Mucosa of stomach (tissue), 1 donor: ENCODE data around the gene FAM114A2.
"Not testable (repeated sequence)": the region's sequence is repeated elsewhere in the genome, so short reads cannot be mapped to it uniquely, and the experiment has no call there.

Source experiments
- H3K27me3 ChIP-seq: one replicate; pipeline ENCODE4 v1.7.0; 2013; ENCODE audit warnings: mild to moderate bottlenecking, low read length; ENCODE audit not compliant: control insufficient read depth, insufficient read depth
- H3K36me3 ChIP-seq: one replicate; pipeline ENCODE4 v1.7.0; 2013; ENCODE audit warnings: low read length; ENCODE audit not compliant: control insufficient read depth, insufficient read depth
- H3K4me1 ChIP-seq: one replicate; pipeline ENCODE4 v1.7.0; 2013; ENCODE audit warnings: mild to moderate bottlenecking, low read length; ENCODE audit not compliant: control insufficient read depth, insufficient read depth
- H3K4me3 ChIP-seq: one replicate; pipeline ENCODE4 v1.7.0; 2013; ENCODE audit warnings: low read length
- H3K9ac ChIP-seq: one replicate; pipeline ENCODE4 v1.7.0; 2013; ENCODE audit warnings: mild to moderate bottlenecking, low read length, moderate library complexity
- H3K9me3 ChIP-seq: one replicate; pipeline ENCODE4 v1.7.0; 2013; ENCODE audit warnings: mild to moderate bottlenecking, low read length, moderate library complexity; ENCODE audit not compliant: control insufficient read depth
- donor health status: Pancreatic carcinoma.

FAM114A2 gene

GRCh38 chr5:154069854-154070253 lies 31.1 kb upstream of the FAM114A2 start:
- peaks cover 12% of the 10 kb centered on the region for H3K4me1 ChIP-seq
- not testable (repeated sequence) for H3K9ac ChIP-seq, H3K9me3 ChIP-seq, H3K36me3 ChIP-seq, H3K27me3 ChIP-seq, H3K4me3 ChIP-seq

- Histone ChIP-seq H3K9me3 (no peaks in the 10 kb centered on the region), H3K36me3 (no peaks in the 10 kb centered on the region), H3K27me3 (no peaks in the 10 kb centered on the region), H3K4me1 (no peaks in the 10 kb centered on the region), H3K4me3 (no peak overlapping the region), H3K9ac (no peak overlapping the region)
Observed at GRCh38 chr5:154065971-154066370, 27.3 kb upstream of the FAM114A2 start.

- Histone ChIP-seq H3K9me3 (no peaks in the 10 kb centered on the region), H3K4me1 (peaks cover 5% of the 10 kb centered on the region), H3K36me3 (no peaks in the 10 kb centered on the region), H3K9ac (no peak overlapping the region), H3K27me3 (no peaks in the 10 kb centered on the region), H3K4me3 (no peak overlapping the region)
Observed at GRCh38 chr5:154063372-154063771, 24.7 kb upstream of the FAM114A2 start.

GRCh38 chr5:154060606-154061005 lies 21.9 kb upstream of the FAM114A2 start:
- H3K4me1 ChIP-seq: peaks cover 16% of the 10 kb centered on the region
- no peak overlapping the region for H3K9ac ChIP-seq
- no peaks in the 10 kb centered on the region for H3K27me3 ChIP-seq
- H3K4me3 ChIP-seq: no peak overlapping the region
- H3K9me3 ChIP-seq: no peaks in the 10 kb centered on the region
- H3K36me3 ChIP-seq: no peaks in the 10 kb centered on the region

DNA sequence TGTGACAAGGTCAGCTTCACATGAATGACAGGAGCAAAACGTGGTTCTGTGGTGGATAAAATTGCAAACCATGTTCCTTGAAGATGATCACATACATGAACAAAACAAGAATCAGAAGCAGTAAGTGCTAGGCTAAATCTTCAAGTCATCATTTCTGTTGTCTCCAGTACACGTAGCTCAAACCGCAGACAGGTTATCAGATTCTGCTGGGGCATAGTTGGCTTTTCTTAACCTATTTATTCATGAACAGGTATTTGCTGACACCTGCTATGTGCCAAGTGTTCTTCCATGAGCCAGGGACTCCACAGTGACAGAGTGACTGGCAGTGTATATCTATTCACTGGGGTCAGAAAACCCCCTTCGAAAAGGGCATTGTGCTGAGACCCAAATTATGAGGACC lies 20.9 kb upstream of the FAM114A2 start:
- H3K9ac ChIP-seq: no peak overlapping the region
- no peaks in the 10 kb centered on the region for H3K36me3 ChIP-seq
- no peaks in the 10 kb centered on the region for H3K27me3 ChIP-seq
- no peak overlapping the region for H3K4me3 ChIP-seq
- peaks cover 16% of the 10 kb centered on the region for H3K4me1 ChIP-seq
- no peaks in the 10 kb centered on the region for H3K9me3 ChIP-seq

DNA sequence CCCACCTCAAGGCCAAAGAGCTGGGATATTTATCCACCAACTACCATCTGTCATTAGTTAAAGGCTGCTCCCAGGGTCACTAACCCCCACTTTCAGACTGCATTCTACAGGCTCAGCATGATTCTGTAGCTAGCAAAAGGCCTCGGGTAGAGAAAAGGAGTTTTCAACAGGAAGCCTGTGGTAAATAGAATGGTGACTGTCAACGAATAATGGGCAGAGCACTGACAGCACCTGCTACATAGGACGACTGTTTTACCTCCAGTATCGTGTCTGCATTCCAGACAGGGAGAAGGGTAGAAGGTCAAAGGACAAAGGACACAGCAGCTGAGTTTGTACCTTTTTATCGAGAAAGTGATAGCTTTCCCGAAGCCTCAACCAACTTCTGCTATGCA lies 20.3 kb upstream of the FAM114A2 start:
- Histone ChIP-seq H3K4me1 (peaks cover 16% of the 10 kb centered on the region), H3K36me3 (no peaks in the 10 kb centered on the region), H3K4me3 (no peak overlapping the region), H3K9me3 (no peaks in the 10 kb centered on the region), H3K27me3 (no peaks in the 10 kb centered on the region), H3K9ac (no peak overlapping the region)

- Histone ChIP-seq H3K27me3 (no peaks in the 10 kb centered on the region), H3K4me3 (no peak overlapping the region), H3K9ac (no peak overlapping the region), H3K4me1 (peaks cover 16% of the 10 kb centered on the region), H3K36me3 (no peaks in the 10 kb centered on the region), H3K9me3 (no peaks in the 10 kb centered on the region)
Observed at GRCh38 chr5:154058055-154059038, 19.6 kb upstream of the FAM114A2 start.

- no peak overlapping the region for H3K4me3 ChIP-seq
- H3K36me3 ChIP-seq: no peaks in the 10 kb centered on the region
- H3K4me1 ChIP-seq: peaks cover 16% of the 10 kb centered on the region
- H3K27me3 ChIP-seq: no peaks in the 10 kb centered on the region
- no peak overlapping the region for H3K9ac ChIP-seq
- no peaks in the 10 kb centered on the region for H3K9me3 ChIP-seq
Observed at GRCh38 chr5:154055201-154055600, 16.5 kb upstream of the FAM114A2 start.

DNA sequence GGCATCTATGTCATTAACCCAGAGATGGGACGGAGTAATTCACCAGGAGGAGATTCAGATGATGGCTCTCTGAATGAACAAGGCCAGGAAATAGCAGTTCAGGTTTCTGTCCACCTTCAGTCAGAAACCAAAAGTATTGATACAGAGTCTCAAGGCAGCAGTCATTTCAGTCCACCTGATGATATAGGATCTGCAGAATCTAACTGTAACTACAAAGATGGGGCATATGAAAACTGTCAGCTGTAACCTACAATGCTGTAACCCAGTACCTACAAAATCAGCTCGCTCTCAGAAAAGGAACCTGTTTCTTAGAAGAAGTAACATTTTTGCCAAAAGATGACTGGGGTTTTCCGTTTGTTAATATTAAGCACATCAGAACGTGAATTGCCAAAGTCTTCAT lies 14.8 kb upstream of the FAM114A2 start:
- Histone ChIP-seq H3K9me3 (no peaks in the 10 kb centered on the region), H3K4me1 (peaks cover 11% of the 10 kb centered on the region), H3K4me3 (no peak overlapping the region), H3K36me3 (no peaks in the 10 kb centered on the region), H3K9ac (no peak overlapping the region), H3K27me3 (no peaks in the 10 kb centered on the region)

GRCh38 chr5:154049636-154050035 lies 10.9 kb upstream of the FAM114A2 start:
- Histone ChIP-seq H3K9ac (no peak overlapping the region), H3K36me3 (no peaks in the 10 kb centered on the region)

DNA sequence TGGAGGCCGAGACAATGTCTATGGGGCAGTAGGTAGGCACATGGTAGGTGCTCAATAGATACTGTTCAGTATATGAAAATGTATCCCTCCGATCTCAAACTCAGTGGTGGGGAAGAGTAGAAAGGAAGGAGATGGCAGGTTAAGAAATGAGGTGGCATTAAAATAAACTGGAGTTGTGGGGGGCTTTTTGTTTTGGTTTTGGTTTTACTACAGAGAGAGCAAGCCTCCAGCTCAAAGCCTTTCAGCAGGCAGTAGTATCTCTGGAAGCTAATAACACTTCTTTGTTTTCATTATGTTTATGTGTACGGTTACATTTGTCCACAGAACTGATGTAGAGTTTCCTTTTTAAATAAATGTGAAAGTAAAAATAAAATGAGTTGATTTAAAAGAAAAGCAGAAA lies 8.6 kb upstream of the FAM114A2 start:
- Histone ChIP-seq H3K9me3 (no peaks in the 10 kb centered on the region), H3K4me3 (no peak overlapping the region), H3K9ac (no peak overlapping the region), H3K36me3 (no peaks in the 10 kb centered on the region), H3K27me3 (no peaks in the 10 kb centered on the region), H3K4me1 (no peaks in the 10 kb centered on the region)

More at GRCh38 chr5:154049636-154050035, 10.9 kb upstream of the FAM114A2 start:
- Histone ChIP-seq H3K4me3 (no peak overlapping the region), H3K4me1 (no peaks in the 10 kb centered on the region), H3K27me3 (no peaks in the 10 kb centered on the region), H3K9me3 (no peaks in the 10 kb centered on the region)

DNA sequence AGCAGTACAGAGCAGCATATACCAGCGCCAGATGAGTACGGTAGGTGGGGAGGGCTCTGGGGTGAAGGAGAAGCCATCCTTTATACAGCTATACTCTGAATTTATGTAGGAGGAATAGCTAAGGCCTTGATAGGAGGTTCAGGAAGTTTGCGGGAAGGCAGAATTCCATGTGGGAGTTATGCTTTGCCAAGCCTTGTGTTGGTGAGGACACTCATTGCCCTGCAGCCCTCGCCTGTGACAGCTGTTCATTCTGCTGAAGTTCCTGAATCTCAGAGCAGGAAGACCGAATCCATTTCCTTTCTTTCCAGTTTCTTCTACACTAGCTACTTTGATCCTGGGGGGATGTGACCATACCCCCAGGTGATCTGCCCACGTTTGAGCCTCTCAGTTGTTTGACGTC lies 7.8 kb upstream of the FAM114A2 start:
- Histone ChIP-seq H3K27me3 (no peaks in the 10 kb centered on the region), H3K4me1 (no peaks in the 10 kb centered on the region), H3K9me3 (no peaks in the 10 kb centered on the region), H3K4me3 (no peak overlapping the region), H3K36me3 (no peaks in the 10 kb centered on the region), H3K9ac (no peak overlapping the region)
